Neural cell (in vitro differentiated cells): ENCODE results near the gene TMEM183A. TPM values are rescaled to one million over a fixed set of nuclear protein-coding genes. Genes with fewer than 3 reads are reported as not detected.

Experiments used
- H2AFZ ChIP-seq: fragments of 200-600, 300-800 bp; sonication (generic), shearing (Covaris generic); 2 replicates; pipeline ENCODE4 v1.6.0; 2014; ENCODE audit warnings: low read depth, mild to moderate bottlenecking, antibody characterized with exemption, low read length, moderate library complexity
- H3F3A ChIP-seq: fragments of 200-600 bp; shearing (Covaris generic); 2 replicates; pipeline ENCODE4 v1.6.1; 2016; ENCODE audit warnings: mild to moderate bottlenecking, moderate library complexity, mixed read lengths, antibody characterized with exemption, low read length; ENCODE audit not compliant: insufficient read depth, poor library complexity, severe bottlenecking
- H3K27ac ChIP-seq: fragments of 200-600, 300-800 bp; sonication (generic), shearing (Covaris generic); 2 replicates; pipeline ENCODE4 v1.5.1; 2014; ENCODE audit warnings: mild to moderate bottlenecking, low read length, moderate library complexity
- H3K27me3 ChIP-seq: fragments of 300-800, 200-600 bp; sonication (generic), shearing (Covaris generic); 2 replicates; pipeline ENCODE4 v1.6.0; 2014; ENCODE audit warnings: mild to moderate bottlenecking, low read depth, low read length, moderate library complexity; ENCODE audit not compliant: insufficient read depth
- H3K36me3 ChIP-seq: fragments of 300-800, 200-600 bp; sonication (generic), shearing (Covaris generic); 2 replicates; pipeline ENCODE4 v1.5.1; 2014; ENCODE audit warnings: mild to moderate bottlenecking, antibody characterized with exemption, low read length, moderate library complexity; ENCODE audit not compliant: insufficient read depth
- H3K4me2 ChIP-seq: fragments of 300-800, 200-600 bp; sonication (generic), shearing (Covaris generic); 2 replicates; pipeline ENCODE4 v1.6.0; 2014; ENCODE audit warnings: mild to moderate bottlenecking, low read length
- H3K4me3 ChIP-seq: fragments of 300-800, 200-600 bp; sonication (generic), shearing (Covaris generic); 2 replicates; pipeline ENCODE4 v1.5.1; 2014; ENCODE audit warnings: mild to moderate bottlenecking, low read length, moderate library complexity
- H3K79me2 ChIP-seq: fragments of 200-600 bp; shearing (Covaris generic); replicated peaks from 2 replicates; pipeline ENCODE4 v1.6.0; 2014; ENCODE audit warnings: mild to moderate bottlenecking, low read length, moderate library complexity; ENCODE audit not compliant: insufficient read depth
- H3K9ac ChIP-seq: fragments of 300-800, 200-600 bp; sonication (generic), shearing (Covaris generic); 2 replicates; pipeline ENCODE4 v1.6.1; 2016; ENCODE audit warnings: mild to moderate bottlenecking, low read length, mixed read lengths
- H3K9me2 ChIP-seq: fragments of 200-600 bp; shearing (Covaris generic); 2 replicates; pipeline ENCODE4 v1.6.1; 2016; ENCODE audit warnings: mild to moderate bottlenecking, low read length, mixed read lengths; ENCODE audit not compliant: insufficient read depth
- H3K9me3 ChIP-seq: fragments of 200-600, 300-800 bp; sonication (generic), shearing (Covaris generic); 2 replicates; pipeline ENCODE4 v1.6.1; 2016; ENCODE audit warnings: mild to moderate bottlenecking, mixed run types, low read length, moderate library complexity, mixed read lengths
- H4K20me1 ChIP-seq: fragments of 200-600 bp; shearing (Covaris generic); 2 replicates; pipeline ENCODE4 v1.6.1; 2016; ENCODE audit warnings: mild to moderate bottlenecking, mixed run types; ENCODE audit not compliant: insufficient read depth
- EP300 ChIP-seq: fragments of 450-650 bp; conservative IDR thresholded peaks from 2 replicates; pipeline ENCODE4 v1.6.1; 2014; ENCODE audit warnings: antibody characterized with exemption, mild to moderate bottlenecking, moderate library complexity; ENCODE audit not compliant: poor library complexity, severe bottlenecking
- EZH2 ChIP-seq: fragments of 200-600, 300-800 bp; shearing (Covaris generic), sonication (generic); IDR thresholded peaks from 2 replicates; pipeline ENCODE4 v1.6.1; 2014; ENCODE audit warnings: antibody characterized with exemption, low read length, borderline replicate concordance, mild to moderate bottlenecking; ENCODE audit not compliant: insufficient read depth, poor library complexity, severe bottlenecking
- MXI1 ChIP-seq: fragments of 450-650 bp; conservative IDR thresholded peaks from 2 replicates; pipeline ENCODE4 v1.6.1; 2014; ENCODE audit warnings: antibody characterized with exemption, mild to moderate bottlenecking; ENCODE audit not compliant: poor library complexity, severe bottlenecking
- POLR2AphosphoS5 ChIP-seq: IDR thresholded peaks from 2 replicates; pipeline ENCODE4 v1.6.1; 2012
- RAD21 ChIP-seq: fragments of 450-650 bp; conservative IDR thresholded peaks from 2 replicates; pipeline ENCODE4 v1.6.1; 2014; ENCODE audit warnings: antibody characterized with exemption, mild to moderate bottlenecking, moderate library complexity
- SMC3 ChIP-seq: fragments of 450-650 bp; conservative IDR thresholded peaks from 2 replicates; pipeline ENCODE4 v1.6.1; 2014; ENCODE audit warnings: antibody characterized with exemption, mild to moderate bottlenecking, moderate library complexity; ENCODE audit not compliant: poor library complexity
- TAF1 ChIP-seq: IDR thresholded peaks from 2 replicates; pipeline ENCODE4 v1.6.1; 2012; ENCODE audit warnings: low read depth
- polyA plus RNA-seq: library from polyadenylated mRNA; depleted of rRNA; stranded (reverse); fragments of >200 nt; gene quantifications from 2 replicates; pipeline ENCODE4 v1.2.3, GENCODE V29; 2014
- TF ChIP-seq, protein P1 (sequence below): IDR thresholded peaks from 2 replicates; pipeline ENCODE4 v1.6.1; 2012; ENCODE audit warnings: borderline replicate concordance
- TF ChIP-seq, protein P2 (sequence below): fragments of 450-650 bp; IDR thresholded peaks from 2 replicates; pipeline ENCODE4 v1.5.1; 2014; ENCODE audit warnings: antibody characterized with exemption, mild to moderate bottlenecking, moderate library complexity; ENCODE audit not compliant: poor library complexity, severe bottlenecking

TMEM183A gene
- polyA plus RNA-seq, 1 donor from 2014 or later: 237 TPM

DNA sequence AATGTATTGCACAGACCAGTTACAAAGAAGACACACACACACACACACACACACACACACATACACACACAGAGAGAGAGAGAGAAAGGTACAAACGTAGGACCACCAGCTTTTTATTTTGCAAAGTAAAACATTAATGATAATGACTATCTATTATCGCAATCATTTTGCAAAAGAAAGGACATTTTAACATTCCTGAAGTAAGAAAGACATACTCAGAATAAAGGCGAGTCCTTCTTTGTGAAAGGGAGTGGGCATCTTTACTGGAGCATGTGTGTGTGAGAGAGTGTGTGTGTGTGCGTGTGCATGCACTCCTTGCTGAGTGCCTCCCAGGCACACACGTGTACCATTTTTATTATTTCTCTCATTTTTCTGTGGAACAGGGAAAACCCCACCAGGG lies 47.5 kb downstream of the TMEM183A start:
- no peaks in the 10 kb centered on the region for H3K9me3 ChIP-seq
- no peaks in the 10 kb centered on the region for H3K79me2 ChIP-seq
- H3K9ac ChIP-seq: no peak overlapping the region
- H3K4me3 ChIP-seq: no peak overlapping the region
- no peak overlapping the region for H3K4me2 ChIP-seq
- no peaks in the 10 kb centered on the region for H3K27me3 ChIP-seq
- TF ChIP-seq EP300 (no peak), EZH2 (no peak), MXI1 (no peak), POLR2AphosphoS5 (no peak), RAD21 (no peak), SMC3 (no peak), TAF1 (no peak)
- TF ChIP-seq, protein P1, sequence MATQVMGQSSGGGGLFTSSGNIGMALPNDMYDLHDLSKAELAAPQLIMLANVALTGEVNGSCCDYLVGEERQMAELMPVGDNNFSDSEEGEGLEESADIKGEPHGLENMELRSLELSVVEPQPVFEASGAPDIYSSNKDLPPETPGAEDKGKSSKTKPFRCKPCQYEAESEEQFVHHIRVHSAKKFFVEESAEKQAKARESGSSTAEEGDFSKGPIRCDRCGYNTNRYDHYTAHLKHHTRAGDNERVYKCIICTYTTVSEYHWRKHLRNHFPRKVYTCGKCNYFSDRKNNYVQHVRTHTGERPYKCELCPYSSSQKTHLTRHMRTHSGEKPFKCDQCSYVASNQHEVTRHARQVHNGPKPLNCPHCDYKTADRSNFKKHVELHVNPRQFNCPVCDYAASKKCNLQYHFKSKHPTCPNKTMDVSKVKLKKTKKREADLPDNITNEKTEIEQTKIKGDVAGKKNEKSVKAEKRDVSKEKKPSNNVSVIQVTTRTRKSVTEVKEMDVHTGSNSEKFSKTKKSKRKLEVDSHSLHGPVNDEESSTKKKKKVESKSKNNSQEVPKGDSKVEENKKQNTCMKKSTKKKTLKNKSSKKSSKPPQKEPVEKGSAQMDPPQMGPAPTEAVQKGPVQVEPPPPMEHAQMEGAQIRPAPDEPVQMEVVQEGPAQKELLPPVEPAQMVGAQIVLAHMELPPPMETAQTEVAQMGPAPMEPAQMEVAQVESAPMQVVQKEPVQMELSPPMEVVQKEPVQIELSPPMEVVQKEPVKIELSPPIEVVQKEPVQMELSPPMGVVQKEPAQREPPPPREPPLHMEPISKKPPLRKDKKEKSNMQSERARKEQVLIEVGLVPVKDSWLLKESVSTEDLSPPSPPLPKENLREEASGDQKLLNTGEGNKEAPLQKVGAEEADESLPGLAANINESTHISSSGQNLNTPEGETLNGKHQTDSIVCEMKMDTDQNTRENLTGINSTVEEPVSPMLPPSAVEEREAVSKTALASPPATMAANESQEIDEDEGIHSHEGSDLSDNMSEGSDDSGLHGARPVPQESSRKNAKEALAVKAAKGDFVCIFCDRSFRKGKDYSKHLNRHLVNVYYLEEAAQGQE: no peak
- TF ChIP-seq, protein P2, sequence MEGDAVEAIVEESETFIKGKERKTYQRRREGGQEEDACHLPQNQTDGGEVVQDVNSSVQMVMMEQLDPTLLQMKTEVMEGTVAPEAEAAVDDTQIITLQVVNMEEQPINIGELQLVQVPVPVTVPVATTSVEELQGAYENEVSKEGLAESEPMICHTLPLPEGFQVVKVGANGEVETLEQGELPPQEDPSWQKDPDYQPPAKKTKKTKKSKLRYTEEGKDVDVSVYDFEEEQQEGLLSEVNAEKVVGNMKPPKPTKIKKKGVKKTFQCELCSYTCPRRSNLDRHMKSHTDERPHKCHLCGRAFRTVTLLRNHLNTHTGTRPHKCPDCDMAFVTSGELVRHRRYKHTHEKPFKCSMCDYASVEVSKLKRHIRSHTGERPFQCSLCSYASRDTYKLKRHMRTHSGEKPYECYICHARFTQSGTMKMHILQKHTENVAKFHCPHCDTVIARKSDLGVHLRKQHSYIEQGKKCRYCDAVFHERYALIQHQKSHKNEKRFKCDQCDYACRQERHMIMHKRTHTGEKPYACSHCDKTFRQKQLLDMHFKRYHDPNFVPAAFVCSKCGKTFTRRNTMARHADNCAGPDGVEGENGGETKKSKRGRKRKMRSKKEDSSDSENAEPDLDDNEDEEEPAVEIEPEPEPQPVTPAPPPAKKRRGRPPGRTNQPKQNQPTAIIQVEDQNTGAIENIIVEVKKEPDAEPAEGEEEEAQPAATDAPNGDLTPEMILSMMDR: no peak
- no peak overlapping the region for H3K27ac ChIP-seq
- H3F3A ChIP-seq: no peaks in the 10 kb centered on the region
- no peaks in the 10 kb centered on the region for H4K20me1 ChIP-seq
- no peak overlapping the region for H2AFZ ChIP-seq
- no peaks in the 10 kb centered on the region for H3K9me2 ChIP-seq
- H3K36me3 ChIP-seq: no peaks in the 10 kb centered on the region

DNA sequence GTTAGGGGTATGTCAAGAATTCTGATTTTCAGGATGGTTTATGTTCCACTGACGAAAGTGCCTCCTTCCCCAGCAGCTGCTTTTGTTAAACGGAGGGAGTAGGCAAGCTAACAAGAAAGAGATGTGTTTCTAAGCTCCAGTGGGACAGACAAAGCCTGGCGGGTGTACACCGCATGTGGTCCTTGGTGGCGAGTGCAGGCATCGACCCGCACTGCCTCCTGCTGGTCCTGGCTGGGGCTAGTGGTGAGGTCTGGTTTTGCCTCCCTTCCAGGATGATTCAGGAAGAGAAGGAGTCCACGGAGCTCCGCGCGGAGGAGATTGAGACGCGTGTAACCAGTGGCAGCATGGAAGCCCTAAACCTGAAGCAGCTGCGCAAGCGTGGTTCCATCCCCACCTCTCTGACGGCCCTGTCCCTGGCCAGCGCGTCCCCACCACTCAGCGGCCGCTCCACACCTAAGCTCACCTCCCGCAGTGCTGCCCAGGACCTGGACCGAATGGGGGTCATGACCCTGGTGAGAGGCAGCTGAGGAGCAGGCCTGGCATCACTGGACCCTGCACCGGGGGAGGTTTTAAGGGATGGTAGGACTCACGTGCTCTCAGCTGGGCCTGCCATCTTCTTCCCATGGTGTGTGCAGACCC lies 48.1 kb downstream of the TMEM183A start:
- H3K4me2 ChIP-seq: no peak overlapping the region
- H3K9me2 ChIP-seq: no peaks in the 10 kb centered on the region
- H2AFZ ChIP-seq: no peak overlapping the region

More for the DNA sequence above, 48.1 kb downstream of the TMEM183A start:
- Histone ChIP-seq H3F3A (no peaks in the 10 kb centered on the region), H3K79me2 (no peaks in the 10 kb centered on the region), H4K20me1 (no peaks in the 10 kb centered on the region), H3K9me3 (no peaks in the 10 kb centered on the region), H3K9ac (no peak overlapping the region), H3K36me3 (no peaks in the 10 kb centered on the region), H3K27me3 (no peaks in the 10 kb centered on the region), H3K4me3 (no peak overlapping the region), H3K27ac (no peak overlapping the region)
- TF ChIP-seq RAD21 (no peak), POLR2AphosphoS5 (no peak), SMC3 (no peak), TAF1 (no peak), EP300 (no peak), MXI1 (no peak)
- TF ChIP-seq, protein P1: no peak
- TF ChIP-seq, protein P2: no peak
